Daoy (cell line): ENCODE data around the gene IPO9. TPM values are rescaled to one million over a fixed set of nuclear protein-coding genes. Genes with fewer than 3 reads are reported as not detected.
"Not testable (repeated sequence)": the region's sequence is repeated elsewhere in the genome, so short reads cannot be mapped to it uniquely, and the experiment has no call there.

Experiments
- DNase-seq: peaks from one replicate; pipeline ENCODE4 v3.0.0-alpha.2; 2015; ENCODE audit warnings: low read depth
- total RNA-seq: library from RNA; depleted of rRNA; stranded (reverse); fragments of >200 nt; shearing (Covaris generic); gene quantifications from 2 replicates; pipeline ENCODE4 v1.2.3, GENCODE V29; 2014

Gene IPO9
- total RNA-seq, 1 experiment from 2014 or later = 22.4 TPM

DNA sequence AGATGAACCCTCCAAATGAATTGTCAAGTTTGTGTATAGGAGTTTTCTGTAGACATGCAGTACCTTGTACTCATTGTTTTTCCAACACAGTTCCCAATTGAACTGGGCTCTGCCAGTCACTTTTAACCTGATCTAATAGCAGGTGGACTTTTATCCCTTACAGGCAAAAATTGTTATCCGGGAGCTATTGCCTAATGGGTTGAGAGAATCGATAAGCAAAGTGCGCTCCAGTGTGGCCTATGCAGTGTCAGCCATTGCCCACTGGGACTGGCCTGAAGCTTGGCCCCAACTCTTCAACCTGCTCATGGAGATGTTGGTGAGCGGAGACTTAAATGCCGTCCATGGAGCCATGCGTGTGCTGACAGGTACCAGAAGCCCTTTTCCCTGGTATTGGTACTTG is 19.3 kb downstream of the IPO9 start:
- no peak for DNase-seq

DNA sequence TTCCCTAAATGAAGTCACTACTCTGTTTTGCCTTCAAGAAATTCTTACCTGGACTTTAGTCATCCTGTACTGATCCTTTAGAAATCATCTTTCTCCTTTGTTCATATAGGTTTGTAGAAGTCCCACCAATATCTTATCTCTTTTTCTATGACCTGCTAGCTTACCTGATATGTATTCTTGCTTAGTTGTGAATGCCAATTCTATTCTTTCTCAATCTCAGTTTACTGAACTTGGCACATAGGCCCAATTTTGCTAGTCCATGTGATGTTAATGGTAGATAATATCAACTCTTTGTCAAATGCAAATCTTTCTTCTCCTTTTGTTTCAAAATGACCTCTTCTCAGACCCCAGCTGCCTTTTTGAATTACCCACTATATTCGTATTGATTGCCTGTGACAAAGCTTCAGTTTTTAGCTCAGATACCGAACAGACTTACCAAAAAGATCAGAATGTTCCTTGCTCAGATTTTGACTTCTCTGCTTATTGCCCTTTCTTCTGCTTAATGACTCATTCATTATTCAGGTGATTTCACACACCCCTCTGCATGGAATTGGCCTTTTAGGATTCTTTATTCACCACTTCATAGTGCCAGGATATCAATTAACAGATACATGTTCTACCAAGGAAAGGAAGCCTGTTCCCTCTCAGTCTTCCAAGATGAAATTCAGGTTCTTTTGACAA is 20.6 kb downstream of the IPO9 start:
- no peak for DNase-seq

DNA sequence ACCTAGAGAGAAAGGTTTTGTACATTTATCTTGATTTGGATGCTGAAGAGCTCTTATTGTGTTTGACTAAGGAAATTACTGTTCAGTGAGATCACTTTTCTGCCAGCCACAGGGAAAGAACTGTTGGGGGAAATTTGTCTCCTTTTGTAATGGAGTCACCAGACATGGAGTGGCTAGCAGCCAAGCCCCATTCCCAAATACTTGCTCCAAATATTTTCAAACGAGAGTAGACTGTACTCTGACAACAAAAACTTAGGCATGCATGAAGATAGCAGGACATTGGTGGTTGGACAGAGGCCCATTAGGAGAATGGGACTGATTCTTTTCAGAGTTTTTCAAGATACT is 21.1 kb downstream of the IPO9 start:
- peak; percentile 88 for DNase-seq

DNA sequence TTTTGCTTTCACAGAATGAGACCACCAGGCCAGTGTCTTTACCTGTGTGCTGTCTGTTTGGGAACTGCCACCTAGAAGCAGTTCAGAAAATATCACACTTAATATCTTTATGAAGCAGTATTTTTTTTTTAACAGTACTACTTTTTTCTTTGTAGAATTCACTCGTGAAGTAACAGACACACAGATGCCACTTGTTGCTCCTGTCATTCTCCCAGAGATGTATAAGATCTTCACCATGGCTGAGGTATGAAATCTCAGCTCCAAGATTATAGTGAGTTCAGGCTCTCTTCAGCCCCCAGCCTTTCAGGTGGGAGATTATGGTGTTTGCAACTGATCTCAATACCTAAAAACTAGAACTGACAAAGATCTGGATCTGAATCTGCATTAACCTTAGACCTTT is 23.0 kb downstream of the IPO9 start:
- no peak for DNase-seq

DNA sequence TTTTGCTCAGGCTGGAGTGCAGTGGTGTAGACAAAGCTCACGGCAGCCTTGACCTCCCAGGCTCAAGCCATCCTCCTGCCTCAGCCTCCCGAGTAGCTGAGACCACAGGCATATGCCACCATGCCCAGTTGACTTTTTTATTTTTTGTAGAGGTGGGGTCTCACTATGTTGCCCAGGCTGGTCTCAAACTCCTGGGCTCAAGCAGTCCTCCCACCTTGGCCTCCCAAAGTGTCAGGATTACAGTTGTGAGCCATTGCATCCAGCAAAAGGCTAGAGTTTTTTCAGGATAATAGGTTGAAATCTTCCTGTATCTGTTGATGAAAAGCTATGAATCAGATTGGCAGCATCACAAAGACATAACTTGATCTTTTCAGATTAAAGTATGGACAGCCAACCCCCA is 27.8 kb downstream of the IPO9 start:
- DNase-seq = not testable (repeated sequence)

DNA sequence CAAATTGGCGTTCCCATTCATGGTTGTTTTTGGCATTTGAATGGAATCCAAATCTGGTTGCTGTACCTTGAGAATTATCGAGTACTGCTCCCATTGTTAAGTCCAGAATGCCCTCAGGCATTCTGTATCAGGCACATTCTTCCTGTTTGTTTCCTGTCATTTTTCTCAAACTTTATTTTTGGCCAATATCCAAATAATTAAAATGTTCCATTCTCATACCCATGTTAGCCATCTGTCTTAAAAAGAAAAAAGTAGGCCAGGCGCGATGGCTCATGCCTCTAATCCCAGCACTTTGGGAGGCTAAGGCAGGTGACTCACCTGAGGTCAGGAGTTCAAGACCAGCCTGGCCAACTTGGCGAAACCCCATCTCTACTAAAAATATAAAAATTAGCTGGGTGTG is 30.5 kb downstream of the IPO9 start:
- no peak for DNase-seq

DNA sequence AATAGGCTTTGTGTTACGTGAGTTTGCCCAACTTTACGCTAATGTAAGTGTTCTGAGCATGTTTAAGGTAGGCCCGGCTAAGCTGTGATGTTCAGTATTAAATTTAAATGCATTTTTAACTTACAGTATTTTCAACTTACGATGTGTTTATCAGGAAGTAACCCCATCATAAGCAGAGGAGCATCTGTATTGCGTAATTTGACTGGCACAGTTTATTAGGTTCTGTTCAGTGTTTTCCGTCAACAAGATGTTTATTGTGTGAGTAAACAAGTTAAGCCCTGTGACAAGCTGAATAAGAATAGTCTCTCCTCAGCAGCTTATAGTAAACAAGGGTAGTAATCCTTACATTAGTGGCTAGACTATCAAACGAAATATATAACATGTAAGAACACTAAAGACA is 32.5 kb downstream of the IPO9 start:
- DNase-seq = no peak

DNA sequence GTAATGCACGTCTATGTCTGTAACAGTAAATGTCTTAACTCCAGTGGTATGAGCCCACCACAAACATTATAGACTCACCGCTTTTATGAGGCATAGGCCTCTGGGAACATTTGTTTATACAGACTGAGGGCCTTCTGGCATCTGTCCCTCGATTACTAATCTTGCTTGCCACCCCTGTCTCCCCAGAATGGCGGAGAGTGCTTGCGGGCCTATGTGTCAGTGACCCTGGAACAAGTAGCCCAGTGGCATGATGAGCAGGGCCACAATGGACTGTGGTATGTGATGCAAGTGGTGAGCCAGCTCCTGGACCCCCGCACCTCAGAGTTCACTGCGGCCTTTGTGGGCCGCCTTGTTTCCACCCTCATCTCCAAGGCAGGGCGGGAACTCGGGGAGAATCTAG is 41.4 kb downstream of the IPO9 start:
- peak; percentile 27 for DNase-seq

DNA sequence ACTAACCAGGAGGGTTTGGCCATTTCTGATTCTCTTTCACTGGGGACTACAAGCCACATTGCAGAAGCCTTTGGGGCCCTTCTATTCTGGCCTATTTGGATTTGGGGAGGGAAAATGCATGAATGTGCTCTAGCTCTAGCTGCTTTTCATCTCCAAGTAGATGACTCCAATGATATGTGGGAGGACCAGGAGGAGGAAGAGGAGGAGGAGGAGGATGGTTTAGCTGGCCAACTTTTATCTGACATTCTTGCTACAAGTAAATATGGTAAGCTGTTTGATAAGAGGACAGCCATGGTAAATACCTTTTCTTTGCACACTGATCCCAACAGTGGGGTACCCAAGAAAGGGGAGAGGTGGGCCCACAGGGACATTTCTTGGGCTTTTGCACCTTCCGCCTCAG is 45.7 kb downstream of the IPO9 start:
- no peak for DNase-seq

DNA sequence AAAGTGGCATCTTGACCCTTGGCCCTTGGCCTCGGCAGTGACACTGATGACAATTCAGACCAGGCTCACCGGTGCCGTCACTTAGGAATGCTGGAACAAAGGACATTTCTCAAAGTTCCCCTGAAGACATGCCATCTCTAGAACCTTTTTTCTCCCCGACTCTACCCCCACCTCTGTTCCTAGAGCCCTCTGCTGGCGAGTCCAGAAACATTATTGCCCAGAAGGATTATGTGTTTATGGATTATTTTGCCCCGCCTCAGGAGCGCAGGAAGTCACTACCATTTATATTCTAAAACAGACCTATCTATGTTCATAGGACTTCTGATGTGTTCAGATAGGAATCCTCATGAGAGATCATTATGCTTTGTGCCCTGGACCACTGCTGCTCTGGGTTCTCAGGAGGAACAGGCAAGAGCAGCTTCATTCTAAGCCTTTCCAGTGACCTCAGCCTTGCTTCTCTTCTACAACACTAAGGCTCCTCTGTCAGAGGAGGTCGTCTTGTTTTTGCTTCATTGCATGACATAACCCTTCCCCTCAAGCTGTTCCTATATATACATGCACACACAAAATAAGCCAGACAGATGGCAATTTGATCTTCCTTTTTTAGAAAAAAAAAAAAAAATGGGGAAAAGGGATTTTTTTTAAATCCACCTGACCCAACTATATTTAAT is 47.3 kb downstream of the IPO9 start:
- no peak for DNase-seq

DNA sequence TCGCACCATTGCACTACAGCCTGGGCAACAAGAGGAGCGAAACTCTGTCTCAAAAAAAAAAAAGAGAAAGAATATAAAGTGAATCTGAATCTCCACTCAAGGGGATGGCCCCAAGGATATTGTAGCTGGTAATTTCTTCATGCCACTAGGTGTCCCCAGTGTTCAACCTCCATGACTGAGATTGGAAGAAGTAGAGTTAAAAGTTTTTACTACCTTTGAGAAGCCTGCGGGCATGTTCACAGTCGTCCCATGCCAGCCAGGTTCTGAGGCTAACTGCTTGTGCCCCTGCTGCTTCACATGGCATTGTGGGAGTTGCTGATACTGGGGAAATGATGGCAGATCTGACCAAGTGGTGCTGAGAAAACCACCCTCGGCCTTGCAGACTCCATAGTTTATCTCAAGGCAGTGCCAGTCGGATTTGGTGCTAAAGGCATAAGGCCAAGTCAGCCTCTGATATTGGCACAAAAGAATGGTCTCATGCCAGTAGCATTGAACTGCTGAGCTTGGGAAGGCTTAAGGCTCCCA is 49.0 kb downstream of the IPO9 start:
- DNase-seq = peak; percentile 51

DNA sequence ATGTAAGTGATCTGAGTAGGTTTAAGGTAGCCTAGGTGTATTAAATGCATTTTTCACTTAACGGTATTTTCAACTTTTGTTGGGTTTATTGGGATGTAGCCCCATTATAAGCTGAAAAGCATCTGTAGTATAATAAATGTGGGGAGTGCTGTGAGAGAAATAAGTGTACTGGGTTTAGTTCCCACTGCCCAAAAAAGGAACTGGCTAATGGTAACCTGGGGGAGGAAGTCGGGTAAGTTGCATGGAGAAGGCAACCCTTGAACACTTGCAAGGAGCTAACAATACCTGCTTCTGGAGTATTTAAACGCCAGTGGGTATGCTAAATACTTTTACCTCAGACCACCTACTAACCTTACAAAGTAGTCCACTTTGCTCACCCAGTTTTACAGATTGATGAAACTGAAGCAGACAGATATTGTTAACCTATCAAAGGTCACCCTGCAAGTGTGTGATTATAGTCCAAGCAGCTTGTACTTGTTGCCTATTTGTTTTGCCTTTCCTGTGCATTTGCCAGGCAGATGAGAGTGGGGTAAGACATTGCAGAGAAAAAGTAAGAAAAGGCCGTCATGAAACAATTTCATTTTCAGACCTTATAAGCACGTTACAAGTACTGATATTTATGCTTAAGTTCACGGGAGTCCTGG is 52.1 kb downstream of the IPO9 start:
- no peak for DNase-seq

DNA sequence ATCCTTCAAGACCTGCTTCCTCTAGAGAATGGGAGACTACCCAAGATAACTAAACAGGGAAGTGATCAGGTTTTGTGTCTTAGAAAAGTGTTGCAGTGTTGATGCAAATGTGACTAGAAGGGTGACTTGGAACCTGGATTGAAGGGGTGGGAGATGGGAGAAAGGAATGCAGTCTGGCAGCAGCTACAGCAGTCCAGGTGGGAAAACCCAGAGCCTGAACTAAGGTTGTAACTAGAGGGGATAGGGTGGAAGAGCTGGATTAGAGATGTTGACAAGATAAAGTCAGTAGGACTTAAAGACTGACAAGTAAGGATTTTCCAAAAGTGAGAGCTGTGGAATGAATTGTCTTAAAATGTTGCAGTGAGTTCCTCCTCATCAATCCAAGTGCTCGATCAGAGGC is 52.7 kb downstream of the IPO9 start:
- DNase-seq = no peak

DNA sequence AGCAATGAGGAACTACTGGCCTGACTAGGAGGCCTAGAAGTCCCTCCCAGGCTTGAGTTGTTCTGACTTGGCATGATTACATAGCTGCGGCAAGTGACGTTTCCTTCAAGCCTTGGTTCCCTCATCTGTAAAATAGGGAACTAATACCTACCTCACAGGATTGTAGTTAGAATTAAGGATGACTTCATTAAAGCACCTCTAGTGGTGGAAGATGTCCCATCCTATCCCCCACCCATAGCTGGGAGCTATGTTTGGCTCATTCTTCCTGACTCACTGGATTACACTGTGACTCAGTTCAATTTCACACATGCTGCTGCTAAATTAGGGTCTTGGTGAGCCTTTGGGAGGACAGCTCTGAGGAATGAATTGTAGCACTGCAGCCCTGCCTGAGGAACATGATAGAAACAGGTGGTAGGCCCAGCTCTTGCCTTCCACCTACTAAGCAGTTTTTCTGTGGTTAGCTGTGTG is 53.7 kb downstream of the IPO9 start:
- peak; percentile 88 for DNase-seq

DNA sequence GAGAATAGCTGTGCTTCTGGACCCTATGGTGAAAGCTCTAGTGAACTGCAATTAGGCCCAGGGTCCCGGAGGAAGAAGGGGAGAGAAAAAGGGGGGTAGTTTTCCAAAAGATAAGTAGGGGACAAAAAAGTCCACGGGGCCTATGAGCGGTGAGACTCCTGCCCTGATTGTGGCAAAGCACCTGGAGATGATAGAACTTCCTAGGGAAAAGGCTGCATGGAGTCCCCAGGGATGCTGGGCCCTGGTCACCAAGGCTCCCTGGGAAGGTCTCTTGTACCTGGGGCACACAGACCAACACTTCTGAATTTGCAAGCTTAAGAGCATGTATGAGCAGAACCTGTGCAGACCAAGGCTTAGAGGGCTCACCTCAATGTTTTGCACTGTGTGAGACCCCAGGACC is 54.3 kb downstream of the IPO9 start:
- DNase-seq = no peak

DNA sequence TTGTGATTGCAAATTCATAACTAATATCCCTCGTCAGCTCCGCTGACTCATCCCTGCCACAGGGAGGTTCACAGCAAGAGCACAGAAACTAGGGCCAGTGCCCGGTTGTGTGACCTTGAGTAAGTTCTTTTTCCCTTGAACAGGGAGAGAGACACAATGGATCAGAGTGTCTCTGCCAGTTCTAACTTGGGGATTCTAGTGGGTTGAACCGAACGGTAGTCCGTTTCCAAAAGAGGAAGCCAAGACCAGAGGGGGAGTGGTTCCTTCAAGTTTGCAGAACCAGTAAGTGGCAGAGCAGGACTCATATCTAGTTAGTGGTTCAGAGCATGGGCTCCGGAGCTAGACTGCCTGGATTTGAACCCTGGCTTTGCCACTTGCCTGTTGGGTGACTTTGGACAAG is 54.8 kb downstream of the IPO9 start:
- DNase-seq = peak; percentile 60

DNA sequence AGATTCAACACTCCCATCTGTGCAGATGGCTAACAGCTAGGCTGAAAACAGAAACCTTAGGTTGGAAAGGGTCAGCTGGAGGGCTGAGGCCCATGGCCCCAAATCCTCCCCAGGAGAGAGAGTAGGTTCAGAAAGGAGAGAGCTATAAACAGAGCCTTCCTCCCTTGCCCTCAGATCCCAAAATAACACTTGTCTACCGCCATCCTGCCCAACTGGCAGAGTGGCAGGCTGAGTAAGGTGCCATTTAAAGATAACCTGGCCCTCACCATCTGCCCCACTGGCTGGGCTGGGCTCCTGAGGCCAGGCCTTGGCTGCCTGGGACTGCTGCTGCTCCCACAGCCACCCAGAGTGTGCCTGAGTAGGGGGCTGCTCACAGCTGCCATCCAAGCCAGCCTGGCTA is 55.5 kb downstream of the IPO9 start:
- no peak for DNase-seq

DNA sequence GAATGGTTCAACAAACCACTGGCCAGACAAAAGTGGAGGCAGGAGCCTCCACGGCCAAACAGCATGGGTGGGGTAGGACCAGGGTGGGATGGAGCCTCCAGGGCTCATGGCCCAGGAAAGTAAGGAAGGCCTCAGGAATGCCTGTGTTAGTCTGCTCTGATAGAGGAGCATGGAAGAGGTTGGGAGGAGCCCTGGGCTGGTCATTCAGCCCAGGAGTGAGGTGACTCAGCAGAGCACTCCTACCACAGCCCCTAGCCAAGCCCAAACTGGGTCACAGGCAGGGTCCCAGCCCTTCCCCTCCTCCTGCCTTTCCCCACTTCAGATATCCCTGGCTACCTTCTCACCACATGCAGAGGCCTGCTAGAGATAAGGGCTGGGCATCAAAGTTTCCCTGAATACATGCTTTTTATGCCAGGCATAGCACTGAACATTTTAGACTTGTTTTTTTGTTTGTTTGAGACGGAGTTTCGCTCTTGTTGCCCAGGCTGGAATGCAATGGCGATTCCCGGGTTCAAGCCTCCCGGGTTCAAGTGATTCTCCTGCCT is 56.6 kb downstream of the IPO9 start:
- peak; percentile 88 for DNase-seq

DNA sequence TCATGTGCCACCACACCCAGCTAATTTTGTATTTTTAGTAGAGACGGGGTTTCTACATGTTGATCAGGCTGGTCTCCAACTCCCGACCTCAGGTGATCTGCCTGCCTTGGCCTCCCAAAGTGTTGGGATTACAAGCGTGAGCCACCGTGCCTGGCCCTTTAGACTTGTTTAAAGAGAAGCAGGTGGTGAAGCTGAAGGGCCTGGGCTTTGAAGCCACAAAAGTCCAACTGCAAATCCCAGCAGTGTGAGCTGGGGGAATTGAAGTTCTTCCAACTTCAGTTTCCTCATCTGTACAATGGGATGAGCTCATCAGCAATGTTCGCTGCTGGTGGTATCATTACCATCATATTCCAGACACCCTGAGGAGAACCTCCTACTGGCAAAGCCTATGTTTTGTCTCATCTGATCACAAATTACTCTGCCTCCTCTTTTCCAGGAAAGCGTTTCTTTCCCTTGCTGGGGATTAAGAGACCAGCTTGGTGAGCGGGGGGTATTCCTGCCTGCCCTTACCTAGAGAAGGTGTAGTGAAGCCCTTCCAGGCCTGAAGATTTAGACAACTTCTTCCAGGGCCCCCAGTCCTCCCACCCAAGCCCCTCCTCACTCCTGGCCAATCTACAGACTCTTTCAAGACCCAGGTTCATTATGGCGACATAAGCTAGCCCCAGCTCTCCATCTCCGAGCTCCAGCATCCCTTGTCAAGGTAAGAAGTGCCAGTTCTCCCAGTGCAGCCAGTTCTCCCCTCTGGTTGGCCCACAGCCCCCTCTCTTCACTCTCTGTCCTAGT is 57.3 kb downstream of the IPO9 start:
- DNase-seq = peak; percentile 76

DNA sequence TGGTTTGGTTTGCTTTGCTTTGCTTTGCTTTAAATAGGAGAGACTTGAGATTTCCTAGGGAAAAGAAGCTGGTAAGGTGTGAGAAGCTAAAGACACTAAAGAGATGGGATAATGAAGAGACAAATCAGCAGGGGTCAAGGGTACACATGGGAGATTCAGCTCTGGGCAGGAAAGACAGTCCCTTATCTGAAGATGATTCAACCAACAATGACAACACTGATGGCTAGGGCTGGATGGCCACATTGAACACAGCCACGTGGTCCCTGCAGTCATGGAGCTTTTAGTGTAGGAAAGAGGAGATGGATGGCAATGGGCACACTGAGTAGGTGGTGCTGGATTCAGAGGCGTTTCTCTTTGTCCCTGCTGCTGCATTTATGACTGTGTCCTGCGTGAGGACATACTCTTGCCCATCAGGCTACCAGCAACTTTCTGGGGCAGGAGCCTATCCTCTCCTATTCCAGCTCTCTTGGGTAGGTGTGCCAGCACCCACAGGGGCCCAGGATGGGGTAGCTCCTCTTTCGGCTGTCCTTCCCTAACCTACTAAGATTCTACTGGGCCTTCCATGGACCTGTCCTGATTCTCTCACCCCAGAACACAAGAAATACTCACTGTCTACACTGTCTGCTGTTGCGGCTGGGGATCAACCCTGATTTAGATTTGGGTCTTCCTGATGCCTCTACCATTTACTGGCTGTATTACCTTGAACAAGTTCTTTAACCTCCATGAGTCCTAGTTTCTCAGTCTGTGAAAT is 58.3 kb downstream of the IPO9 start:
- DNase-seq = no peak
